Activated T-cell treated with anti-CD3 and anti-CD28 coated beads, Interleukin-2, amount 50 U/mL, for 24 hours (primary cell): ENCODE results near the gene PPP1R27.
A peak's percentile ranks its signal among the peaks of the same experiment; 100 is the strongest.

Experiments used
- DNase-seq: peaks from one replicate; pipeline ENCODE4 v3.0.0-alpha.2; 2020
- H3K27ac Mint-ChIP-seq: 2 replicates; pipeline ENCODE4 v1.8.0; 2020; ENCODE audit warnings: mild to moderate bottlenecking, mixed read lengths
- H3K27me3 Mint-ChIP-seq: 2 replicates; pipeline ENCODE4 v1.8.0; 2020; ENCODE audit warnings: mixed read lengths
- H3K36me3 Mint-ChIP-seq: 2 replicates; pipeline ENCODE4 v1.8.0; 2020; ENCODE audit warnings: low read depth, mixed read lengths
- H3K4me1 Mint-ChIP-seq: 2 replicates; pipeline ENCODE4 v1.8.0; 2020; ENCODE audit warnings: low read depth, mixed read lengths
- H3K4me3 Mint-ChIP-seq: 2 replicates; pipeline ENCODE4 v1.8.0; 2020; ENCODE audit warnings: mild to moderate bottlenecking, moderate library complexity, mixed read lengths
- H3K9me3 Mint-ChIP-seq: 2 replicates; pipeline ENCODE4 v1.8.0; 2020; ENCODE audit warnings: mixed read lengths

PPP1R27 gene

DNA sequence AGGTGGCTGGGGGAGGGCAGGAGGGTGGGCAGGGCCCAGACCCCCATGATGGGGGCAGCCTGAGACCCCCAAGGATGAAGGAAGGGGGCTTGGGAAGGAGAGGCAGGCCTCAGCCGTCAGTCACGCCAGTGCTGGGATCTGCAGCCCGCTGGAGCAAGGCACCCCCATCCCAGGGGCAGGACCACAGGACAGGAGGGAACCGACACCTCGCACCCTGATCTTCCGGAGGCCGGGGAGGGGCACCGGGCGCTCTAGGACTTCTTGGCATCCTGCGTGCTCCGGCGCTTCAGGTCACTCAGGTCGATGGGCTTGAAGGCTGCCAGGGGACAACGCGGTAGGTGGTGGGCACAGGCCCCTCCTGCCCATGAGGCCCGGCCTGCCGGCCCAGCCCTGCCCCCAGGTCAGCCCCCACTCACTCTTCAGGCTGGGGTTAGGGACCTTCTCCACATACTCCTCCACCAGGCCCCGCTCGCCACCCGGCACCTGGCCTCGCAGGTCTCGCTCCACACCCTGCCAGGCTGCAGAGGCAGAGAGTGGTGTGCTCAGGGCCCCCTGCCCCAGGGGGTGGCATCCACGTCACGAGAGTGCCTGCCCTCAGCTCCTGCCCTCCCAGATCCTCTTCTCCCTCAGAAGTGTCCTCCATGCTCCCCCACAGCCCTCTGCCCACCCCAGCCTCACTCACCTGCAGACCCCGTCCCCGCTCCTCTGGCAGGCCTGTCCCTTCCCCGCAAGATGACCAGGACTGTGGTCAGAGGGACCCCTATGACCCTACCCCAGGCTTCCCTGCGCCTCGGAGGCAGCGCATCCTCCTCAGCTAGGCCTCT lies 11.6 kb downstream of the PPP1R27 start:
- Mint-ChIP-seq H3K4me1 (peaks cover 7% of the 10 kb centered on the region), H3K4me3 (no peak overlapping the region), H3K36me3 (peaks cover 12% of the 10 kb centered on the region), H3K27ac (no peak overlapping the region), H3K9me3 (no peaks in the 10 kb centered on the region), H3K27me3 (no peaks in the 10 kb centered on the region)
- DNase-seq = no peak

DNA sequence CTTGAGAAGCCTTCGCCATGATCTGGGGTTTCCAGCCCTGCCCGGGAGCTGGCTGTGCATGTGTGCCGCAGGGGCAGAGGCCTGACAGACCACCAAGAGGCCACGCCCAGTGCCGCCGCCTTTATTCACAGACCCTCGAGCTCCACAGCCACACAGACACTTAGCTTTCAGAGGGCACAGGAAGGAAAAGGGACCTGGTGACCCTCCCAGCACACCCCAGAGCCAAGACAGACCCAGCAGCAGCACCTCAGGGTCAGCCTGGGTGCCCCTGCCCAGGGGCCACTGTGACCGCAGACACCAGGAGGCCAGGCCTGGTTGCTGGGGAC lies 12.6 kb downstream of the PPP1R27 start:
- H3K27ac Mint-ChIP-seq = peak overlapping the region; percentile 81
- H3K4me3 Mint-ChIP-seq = no peak overlapping the region
- peaks cover 12% of the 10 kb centered on the region for H3K36me3 Mint-ChIP-seq

DNA sequence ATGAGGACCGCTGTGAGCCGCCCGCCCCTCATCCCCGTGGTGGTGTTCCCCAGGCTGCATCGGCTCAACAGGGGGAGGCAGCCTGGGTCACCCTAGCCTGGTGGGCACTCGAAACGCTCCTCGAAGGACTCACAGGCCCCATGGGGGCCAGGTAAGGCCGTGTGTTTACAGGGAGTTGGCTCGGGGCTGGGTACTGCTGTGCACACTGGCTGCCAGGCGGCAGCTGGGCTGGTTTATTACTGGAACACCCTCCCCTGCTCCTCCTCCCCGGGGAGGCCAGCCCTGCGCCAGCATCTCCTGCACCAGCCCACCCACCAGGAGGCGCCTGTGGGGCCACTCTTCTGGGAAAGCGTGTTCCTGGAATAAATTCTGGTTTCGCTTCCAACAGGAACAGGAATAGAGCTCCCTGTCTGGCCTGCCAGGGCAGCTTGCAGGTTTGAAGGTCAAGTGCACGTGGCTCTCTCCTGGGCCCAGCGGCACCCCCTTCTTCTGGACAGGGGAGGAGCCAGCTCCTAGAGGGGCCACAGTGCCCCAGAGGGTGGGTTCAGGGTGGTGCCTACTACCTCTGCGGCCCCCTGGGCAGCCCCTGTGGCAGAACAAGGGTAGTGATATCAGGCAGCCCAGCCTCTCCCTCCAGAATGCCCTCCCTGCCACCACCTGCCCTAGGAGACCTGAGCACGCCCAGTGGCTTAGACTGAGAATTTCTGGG lies 13.1 kb downstream of the PPP1R27 start:
- no peaks in the 10 kb centered on the region for H3K27me3 Mint-ChIP-seq
- peak overlapping the region; percentile 81 for H3K27ac Mint-ChIP-seq
- H3K9me3 Mint-ChIP-seq = no peaks in the 10 kb centered on the region
- no peak for DNase-seq
- H3K4me3 Mint-ChIP-seq = no peak overlapping the region
- H3K4me1 Mint-ChIP-seq = peaks cover 6% of the 10 kb centered on the region
- H3K36me3 Mint-ChIP-seq = peaks cover 12% of the 10 kb centered on the region

More for the DNA sequence above, 12.6 kb downstream of the PPP1R27 start:
- no peaks in the 10 kb centered on the region for H3K9me3 Mint-ChIP-seq
- peaks cover 6% of the 10 kb centered on the region for H3K4me1 Mint-ChIP-seq
- no peak for DNase-seq
- H3K27me3 Mint-ChIP-seq = no peaks in the 10 kb centered on the region

DNA sequence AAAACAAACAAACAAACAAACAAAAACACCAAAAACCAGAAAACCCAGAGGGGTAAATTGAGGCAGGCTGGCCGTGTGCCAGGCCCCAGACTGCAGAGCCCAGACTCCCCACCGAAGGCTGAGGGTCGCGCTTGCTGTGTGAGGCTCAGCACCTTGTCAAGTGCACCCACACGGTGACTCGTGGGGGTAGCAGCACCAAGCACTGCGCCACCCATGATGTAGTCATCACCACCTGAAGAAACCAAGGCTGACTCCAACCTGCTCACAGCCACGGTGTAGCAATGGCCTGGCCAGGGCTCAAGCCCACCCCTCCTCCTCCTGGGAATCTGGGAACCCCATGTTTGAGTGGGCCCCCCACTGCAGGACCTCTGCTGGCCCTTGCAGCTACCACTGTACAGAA lies 13.7 kb downstream of the PPP1R27 start:
- no peak overlapping the region for H3K4me3 Mint-ChIP-seq
- no peak overlapping the region for H3K27ac Mint-ChIP-seq
- peaks cover 5% of the 10 kb centered on the region for H3K4me1 Mint-ChIP-seq
- H3K9me3 Mint-ChIP-seq = no peaks in the 10 kb centered on the region
- DNase-seq = no peak
- peaks cover 11% of the 10 kb centered on the region for H3K36me3 Mint-ChIP-seq
- H3K27me3 Mint-ChIP-seq = peaks cover 2% of the 10 kb centered on the region

DNA sequence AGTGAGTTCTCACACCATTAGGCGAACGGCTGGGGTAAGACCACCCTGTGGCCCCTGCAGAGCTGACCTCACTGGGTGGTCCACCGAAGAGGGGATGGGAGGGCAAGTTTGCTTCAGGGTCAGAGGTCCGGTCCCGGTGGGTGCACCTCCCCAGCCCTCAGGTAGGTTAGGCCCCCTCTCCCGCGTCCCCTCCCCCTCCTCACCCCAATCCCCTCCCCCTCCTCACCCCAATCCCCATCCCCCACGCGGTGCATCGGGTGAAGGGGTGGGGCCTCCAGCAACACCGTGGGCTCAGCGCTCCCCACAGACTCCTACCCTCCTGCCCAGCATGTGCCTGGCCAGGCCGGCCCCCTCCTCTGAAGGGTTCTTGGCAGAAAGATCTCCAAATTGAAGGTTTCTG lies 15.1 kb downstream of the PPP1R27 start:
- DNase-seq = no peak
- H3K4me3 Mint-ChIP-seq = no peak overlapping the region
- H3K36me3 Mint-ChIP-seq = peaks cover 10% of the 10 kb centered on the region
- H3K4me1 Mint-ChIP-seq = peaks cover 2% of the 10 kb centered on the region
- no peaks in the 10 kb centered on the region for H3K9me3 Mint-ChIP-seq
- peaks cover 3% of the 10 kb centered on the region for H3K27me3 Mint-ChIP-seq
- no peak overlapping the region for H3K27ac Mint-ChIP-seq

DNA sequence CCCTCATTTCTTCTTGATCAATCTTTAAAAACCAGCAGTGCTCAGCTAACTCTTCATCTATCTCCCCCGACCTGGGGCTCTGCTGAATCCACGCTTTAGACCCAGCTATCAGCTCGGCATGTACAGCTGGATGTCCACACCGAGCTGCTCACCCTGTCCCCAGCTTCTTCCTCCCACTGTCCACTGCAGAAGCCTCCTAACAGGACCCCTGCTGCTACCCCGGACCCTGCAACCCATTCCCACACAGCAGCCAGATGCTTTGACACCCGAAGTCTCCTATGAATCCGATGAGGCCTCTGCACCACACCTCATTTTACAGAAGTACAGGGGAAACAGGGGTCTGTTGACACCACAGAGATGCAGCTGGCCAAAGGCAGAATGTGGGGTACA lies 17.1 kb downstream of the PPP1R27 start:
- Mint-ChIP-seq H3K27me3 (peaks cover 3% of the 10 kb centered on the region), H3K4me3 (no peak overlapping the region), H3K36me3 (peaks cover 3% of the 10 kb centered on the region), H3K9me3 (no peaks in the 10 kb centered on the region), H3K27ac (no peak overlapping the region), H3K4me1 (peaks cover 2% of the 10 kb centered on the region)
- DNase-seq = no peak

DNA sequence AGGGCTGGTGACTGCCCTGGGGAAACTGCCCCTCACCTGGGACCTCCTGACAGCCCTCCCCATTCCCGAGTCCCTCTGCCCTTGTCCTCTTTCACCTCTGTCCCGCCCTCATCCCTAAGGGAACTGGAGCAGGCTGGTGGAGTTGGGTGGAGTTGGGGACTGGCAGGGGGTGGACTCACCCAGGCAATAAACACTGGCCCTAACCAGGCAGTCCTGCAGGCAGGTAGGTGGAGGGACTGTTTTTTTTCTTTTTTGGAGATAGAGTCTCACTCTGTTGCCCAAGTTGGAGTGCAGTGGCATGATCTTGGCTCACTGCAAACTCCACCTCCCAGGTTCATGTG lies 19.2 kb downstream of the PPP1R27 start:
- no peak for DNase-seq
- peaks cover 3% of the 10 kb centered on the region for H3K27me3 Mint-ChIP-seq
- H3K27ac Mint-ChIP-seq = no peak overlapping the region
- no peak overlapping the region for H3K4me3 Mint-ChIP-seq
- no peaks in the 10 kb centered on the region for H3K36me3 Mint-ChIP-seq
- no peaks in the 10 kb centered on the region for H3K4me1 Mint-ChIP-seq
- no peaks in the 10 kb centered on the region for H3K9me3 Mint-ChIP-seq

DNA sequence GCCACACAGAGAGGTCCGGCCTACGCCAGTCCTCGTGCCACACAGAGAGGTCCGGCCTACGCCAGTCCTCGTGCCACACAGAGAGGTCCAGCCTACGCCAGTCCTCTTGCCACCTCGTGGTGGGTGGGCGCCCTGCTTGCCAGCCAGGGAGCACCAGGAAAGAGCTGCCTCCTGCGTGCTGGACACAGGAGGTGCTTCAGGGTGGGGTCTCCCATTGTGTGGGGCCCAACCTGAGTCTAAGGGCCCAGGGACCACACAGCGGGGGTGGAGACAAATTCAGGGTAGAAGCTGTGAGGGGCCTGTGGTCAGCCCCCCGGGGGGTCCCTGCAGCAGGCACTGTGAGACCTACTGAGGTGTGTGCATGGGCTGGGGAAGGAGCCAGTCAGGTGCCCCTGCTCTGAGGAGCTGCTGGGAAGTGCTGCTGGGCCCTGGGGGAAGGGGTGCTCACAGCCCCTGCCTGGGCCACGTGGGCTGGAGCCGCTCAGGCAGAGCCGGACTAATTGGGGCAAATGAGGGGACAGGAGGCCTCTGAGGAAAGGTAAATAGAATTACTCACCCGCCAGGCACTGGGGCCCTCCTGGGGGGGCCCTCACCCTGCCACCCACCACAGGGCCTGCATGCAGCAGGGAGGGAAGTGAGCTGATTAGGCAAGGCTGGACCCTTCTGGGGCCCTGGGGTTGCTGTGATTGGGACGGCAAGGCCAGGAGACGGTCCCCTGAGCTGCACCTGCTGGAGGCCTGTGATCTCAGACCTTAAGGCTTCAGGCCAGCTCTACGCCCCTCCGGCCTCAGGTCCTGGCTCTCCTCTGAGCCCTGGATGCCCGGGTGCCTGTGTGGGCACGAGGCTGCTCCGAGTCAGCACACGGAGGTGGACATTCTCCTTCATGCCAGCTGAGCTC lies 19.9 kb downstream of the PPP1R27 start:
- H3K27ac Mint-ChIP-seq = no peak overlapping the region
- DNase-seq = no peak
- no peaks in the 10 kb centered on the region for H3K4me1 Mint-ChIP-seq
- H3K36me3 Mint-ChIP-seq = no peaks in the 10 kb centered on the region
- peaks cover 8% of the 10 kb centered on the region for H3K27me3 Mint-ChIP-seq
- H3K4me3 Mint-ChIP-seq = no peak overlapping the region
- H3K9me3 Mint-ChIP-seq = no peaks in the 10 kb centered on the region

DNA sequence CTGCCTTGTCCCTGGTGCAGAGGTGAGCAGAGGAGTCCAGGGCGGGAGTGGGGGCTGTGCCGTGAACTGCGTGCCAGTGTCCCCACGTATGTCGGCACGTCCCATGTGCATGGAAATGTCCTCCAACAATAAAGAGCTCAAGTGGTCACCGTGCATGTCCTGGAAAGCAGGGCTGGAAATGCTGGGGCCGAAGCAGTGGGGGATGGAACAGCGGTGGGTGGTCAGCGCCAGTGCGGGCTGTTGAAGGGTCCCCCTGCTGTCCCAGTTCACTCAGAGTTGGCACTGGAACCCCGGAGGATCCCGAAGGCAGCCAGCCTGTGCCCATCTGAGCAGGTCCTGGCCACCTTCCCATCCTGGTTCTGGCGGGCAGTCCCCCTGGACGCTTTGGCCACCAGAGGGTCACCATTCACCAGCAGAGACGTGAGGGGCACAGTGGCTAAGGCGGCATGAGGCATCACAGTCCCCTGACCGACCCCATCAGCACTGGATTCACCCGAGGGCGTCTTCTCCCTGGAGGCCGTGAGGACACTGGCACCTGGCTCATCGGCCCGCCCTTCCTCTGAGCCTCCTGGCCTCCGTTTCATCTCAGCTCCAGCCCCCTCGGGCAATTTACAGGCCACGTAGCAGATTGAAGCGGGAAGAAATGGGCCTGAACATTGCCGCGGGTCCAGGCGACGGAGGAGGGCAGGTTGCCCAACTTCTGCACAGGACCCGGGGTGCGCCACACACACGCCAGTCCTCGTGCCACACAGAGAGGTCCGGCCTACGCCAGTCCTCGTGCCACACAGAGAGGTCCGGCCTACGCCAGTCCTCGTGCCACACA lies 20.8 kb downstream of the PPP1R27 start:
- Mint-ChIP-seq H3K4me3 (no peak overlapping the region), H3K36me3 (no peaks in the 10 kb centered on the region), H3K27ac (no peak overlapping the region), H3K9me3 (no peaks in the 10 kb centered on the region), H3K27me3 (peaks cover 16% of the 10 kb centered on the region), H3K4me1 (no peaks in the 10 kb centered on the region)
- DNase-seq = no peak

DNA sequence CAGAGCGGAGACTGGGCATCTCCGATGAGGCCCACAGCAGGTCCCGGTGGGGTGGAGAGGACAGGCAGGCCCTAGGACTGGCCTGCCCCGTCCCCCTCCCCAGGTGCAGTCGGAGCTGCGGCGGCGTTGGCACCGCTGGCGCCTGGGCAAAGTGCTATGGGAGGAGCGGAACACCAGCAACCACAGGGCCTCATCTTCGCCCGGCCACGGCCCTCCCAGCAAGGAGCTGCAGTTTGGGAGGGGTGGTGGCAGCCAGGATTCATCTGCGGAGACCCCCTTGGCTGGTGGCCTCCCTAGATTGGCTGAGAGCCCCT lies 21.5 kb downstream of the PPP1R27 start:
- no peak overlapping the region for H3K4me3 Mint-ChIP-seq
- no peaks in the 10 kb centered on the region for H3K4me1 Mint-ChIP-seq
- no peak for DNase-seq
- no peaks in the 10 kb centered on the region for H3K9me3 Mint-ChIP-seq
- H3K36me3 Mint-ChIP-seq = no peaks in the 10 kb centered on the region
- no peak overlapping the region for H3K27ac Mint-ChIP-seq
- H3K27me3 Mint-ChIP-seq = peaks cover 21% of the 10 kb centered on the region

DNA sequence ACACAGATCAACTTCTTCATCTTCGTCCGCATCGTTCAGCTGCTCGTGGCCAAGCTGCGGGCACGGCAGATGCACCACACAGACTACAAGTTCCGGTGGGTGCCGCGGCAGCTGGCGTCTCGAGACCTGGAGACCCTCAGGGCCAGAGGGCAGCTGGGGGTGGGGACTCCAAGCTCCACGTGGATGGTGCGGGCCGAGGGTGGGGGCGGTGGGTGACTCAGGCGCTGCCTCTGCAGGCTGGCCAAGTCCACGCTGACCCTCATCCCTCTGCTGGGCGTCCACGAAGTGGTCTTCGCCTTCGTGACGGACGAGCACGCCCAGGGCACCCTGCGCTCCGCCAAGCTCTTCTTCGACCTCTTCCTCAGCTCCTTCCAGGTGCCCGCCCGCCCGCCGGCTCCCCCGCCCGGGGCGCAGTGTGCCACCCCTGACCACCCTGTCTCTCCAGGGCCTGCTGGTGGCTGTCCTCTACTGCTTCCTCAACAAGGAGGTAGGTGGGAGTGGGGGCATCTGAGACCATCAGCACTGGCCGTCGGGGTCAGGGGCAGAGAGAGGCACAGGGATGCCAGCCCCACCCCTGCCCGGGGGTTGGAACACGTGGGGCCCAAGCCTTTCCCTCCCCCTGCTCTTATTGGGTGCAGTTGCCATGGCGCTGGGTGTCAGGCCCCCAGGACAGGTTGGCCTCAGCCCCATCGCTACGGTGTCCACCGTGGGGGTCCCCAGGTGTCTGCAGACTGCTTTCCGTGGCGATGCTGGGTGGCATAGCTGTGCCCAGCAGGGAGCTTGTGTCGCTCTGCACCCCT lies 22.1 kb downstream of the PPP1R27 start:
- Mint-ChIP-seq H3K4me1 (no peaks in the 10 kb centered on the region), H3K9me3 (no peaks in the 10 kb centered on the region)

DNA sequence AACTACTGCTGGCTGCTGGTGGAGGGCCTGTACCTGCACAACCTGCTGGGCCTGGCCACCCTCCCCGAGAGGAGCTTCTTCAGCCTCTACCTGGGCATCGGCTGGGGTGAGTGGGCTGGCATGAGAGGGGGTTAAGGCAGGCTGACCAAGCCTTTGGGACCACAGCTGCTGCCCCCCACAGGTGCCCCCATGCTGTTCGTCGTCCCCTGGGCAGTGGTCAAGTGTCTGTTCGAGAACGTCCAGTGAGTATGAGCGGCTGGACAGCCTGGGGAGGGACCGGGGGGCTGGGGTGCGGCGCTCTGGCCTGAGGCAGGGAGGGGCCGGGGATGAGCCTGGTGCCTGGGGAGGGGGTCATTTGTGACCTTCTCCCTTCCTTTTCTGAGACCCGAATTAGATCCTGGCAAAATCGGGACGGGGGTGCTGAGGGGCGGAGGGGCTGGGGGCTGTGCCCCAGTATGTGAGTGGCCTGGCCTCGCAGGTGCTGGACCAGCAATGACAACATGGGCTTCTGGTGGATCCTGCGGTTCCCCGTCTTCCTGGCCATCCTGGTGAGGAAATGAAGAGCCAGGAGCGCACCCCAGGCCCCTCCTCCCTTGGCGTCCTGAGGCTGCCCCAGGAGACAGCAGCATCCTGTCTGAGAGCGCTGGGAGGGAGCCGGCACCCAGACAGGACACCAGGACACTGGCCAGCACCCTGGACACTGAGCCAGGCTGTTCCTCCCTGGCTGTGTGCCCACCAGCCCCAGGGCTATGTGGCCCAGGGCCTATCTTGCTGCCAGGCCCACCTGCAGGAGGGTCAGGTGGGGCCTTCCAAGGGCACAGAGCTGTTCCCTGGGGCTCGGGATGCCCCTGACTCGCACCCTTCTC lies 22.9 kb downstream of the PPP1R27 start:
- DNase-seq = no peak
- Mint-ChIP-seq H3K27me3 (peaks cover 27% of the 10 kb centered on the region), H3K4me3 (no peak overlapping the region), H3K4me1 (no peaks in the 10 kb centered on the region), H3K9me3 (no peaks in the 10 kb centered on the region), H3K36me3 (no peaks in the 10 kb centered on the region), H3K27ac (no peak overlapping the region)

More for the DNA sequence above, 22.1 kb downstream of the PPP1R27 start:
- Mint-ChIP-seq H3K27me3 (peaks cover 21% of the 10 kb centered on the region), H3K36me3 (no peaks in the 10 kb centered on the region), H3K4me3 (no peak overlapping the region), H3K27ac (no peak overlapping the region)
- no peak for DNase-seq
